ENCODE measurements around the gene MMP21.
A peak's percentile ranks its signal among the peaks of the same experiment; 100 is the strongest.

The MMP21 gene

GRCh38 chr10:125765835-125766234, 9.8 kb downstream of the MMP21 start:
- no peak for DNase-seq (ENCODE audit: low read depth in 2 of 2)

DNA sequence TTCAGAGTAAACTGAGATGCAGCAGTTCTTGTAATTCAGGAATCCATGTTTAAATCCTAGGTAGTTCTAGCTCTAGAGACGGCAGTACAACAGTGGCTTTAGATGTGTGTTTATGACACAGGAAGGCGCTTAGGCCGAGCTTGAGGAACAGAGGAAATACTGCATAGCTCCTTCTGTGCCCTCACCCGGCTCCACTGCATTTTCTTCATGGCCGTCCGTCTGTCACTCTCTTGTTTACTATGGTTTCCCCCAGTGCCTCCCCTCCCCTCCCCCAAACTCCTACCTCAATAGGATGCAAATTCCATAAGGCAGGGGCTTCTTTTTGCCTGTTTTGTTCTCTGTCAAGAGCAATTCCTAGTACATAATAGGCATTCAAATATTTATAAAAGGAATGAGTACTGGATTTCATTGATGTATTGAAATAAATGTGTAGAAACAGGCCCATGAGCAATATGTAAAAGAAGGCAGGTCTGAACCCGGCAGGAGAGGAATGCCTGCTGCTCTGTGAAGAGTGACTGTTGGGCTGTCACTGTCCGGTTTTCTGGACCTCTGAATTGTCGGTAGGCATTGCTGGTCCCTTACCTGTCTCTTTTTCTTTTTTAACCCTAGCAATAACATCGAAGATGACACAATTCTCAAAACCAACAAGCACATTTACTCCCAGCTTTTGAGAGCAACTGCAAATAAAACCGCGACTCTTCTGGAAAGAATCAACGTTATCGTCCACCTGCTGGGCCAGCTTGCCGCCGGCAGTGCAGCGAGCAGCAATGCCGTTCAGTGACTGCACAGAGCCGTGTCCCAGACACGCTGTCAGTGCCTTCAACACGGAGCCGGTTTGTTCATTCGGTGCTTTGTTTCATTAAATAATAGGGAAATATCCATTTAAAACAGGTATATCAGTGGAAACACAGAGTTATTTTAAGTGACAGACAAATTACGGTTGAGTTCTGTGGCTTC, 12.7 kb downstream of the MMP21 start:
- DNase-seq (ENCODE audit: low read depth in 2 of 2), result no peak

DNA sequence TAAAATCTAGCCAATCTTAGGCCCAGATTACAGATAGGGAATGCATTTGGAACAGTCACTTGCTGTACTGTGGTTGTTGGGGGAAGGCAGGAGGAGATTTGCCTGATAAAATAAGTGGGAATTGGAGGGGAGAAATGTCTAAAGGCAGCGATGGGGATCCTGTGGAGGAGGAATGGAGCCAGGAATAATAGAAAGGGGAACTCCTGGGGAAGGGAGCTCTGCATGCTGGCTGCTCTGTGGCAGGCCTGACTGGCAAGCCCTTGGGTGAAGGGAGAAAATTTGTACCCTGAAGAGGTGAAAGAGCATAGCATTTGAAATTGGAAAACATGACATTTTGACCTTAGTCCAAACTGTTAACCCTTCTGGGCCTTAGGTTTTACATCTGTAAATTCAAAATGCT, 13.7 kb downstream of the MMP21 start:
- no peak for DNase-seq (ENCODE audit: low read depth in 2 of 2)

DNA sequence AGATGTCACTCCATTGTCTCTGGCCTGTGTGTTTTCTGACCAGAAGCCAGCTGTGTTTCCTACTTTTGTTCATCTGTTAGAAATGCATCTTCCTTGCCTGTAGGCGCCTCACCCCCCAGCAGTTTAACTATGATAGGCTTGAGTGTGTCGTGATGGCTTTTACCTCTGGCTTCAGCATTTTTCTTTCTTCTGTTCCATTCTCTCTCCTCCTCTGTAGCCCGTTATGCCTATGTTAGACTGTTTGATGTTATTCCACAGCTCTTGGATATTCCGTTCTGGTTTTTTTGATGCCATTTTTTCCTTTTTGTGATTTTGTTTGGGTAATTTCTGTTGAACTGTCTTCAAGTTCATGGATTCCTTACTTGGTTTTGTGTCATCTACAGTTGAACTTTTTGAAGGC, 17.9 kb downstream of the MMP21 start:
- DNase-seq (ENCODE audit: low read depth in 2 of 2), result no peak

DNA sequence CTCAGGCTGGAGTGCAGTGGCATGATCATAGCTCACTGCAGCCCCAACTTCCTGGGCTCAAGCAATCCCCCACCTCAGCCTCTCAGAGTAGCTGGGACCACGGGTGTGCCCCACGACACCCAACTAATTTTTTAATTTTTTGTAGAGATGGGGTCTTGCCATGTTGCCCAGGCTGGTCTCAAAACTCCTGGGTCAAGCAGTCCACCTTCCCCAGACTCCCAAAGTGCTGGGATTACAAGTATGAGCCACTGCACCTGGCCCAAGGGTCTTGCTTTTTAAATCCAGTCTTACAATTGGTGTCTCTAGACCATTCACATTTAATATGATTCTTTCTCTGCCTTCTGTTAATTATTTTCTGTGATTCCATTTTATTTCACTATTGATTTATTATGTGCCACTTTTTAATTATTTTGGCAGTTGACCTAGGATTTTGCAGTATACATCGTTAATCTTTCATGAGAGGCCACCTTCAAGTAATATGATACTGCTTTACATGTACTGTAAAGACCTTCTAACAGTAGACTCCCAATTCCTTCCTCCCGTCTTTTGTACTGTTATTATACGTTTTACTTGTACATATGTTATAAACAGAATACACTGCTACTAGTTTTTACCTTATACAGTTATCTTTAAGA, 18.7 kb downstream of the MMP21 start:
- no peak for DNase-seq (ENCODE audit: low read depth in 2 of 2)

GRCh38 chr10:125756196-125756595, 19.4 kb downstream of the MMP21 start:
- no peak for DNase-seq (ENCODE audit: low read depth in 2 of 2)

GRCh38 chr10:125747417-125747816, 28.2 kb downstream of the MMP21 start:
- DNase-seq (ENCODE audit: low read depth in 2 of 2), result no peak

- no peak for DNase-seq (ENCODE audit: low read depth in 2 of 2)
These were observed 30.7 kb downstream of the MMP21 start for GRCh38 chr10:125744909-125745308.

- no peak for DNase-seq (ENCODE audit: low read depth in 2 of 2)
These were observed 33.2 kb downstream of the MMP21 start for GRCh38 chr10:125742465-125742864.

- no peak for DNase-seq (ENCODE audit: low read depth in 2 of 2)
These were observed 35.5 kb downstream of the MMP21 start for GRCh38 chr10:125739994-125740679.

DNA sequence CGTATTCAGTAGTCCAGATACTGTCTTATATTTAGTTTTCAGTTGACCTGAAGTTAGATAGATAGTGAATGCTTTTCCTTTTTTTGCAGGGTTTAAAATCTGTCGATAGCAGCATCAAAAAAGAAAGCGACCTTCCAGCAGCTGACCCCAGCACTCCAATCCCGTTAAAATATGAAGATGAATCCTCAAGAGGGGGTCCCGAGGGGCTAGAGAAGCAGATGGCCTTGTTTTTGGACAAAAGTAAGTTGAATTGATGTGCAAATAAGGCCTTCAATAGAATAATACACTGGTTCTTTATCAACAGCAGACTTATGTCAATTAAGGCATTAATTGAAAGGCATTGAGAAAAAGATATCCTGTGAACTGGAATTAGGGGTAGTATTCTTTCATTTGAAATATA, 37.4 kb downstream of the MMP21 start:
- DNase-seq (ENCODE audit: low read depth in 2 of 2), result no peak

- DNase-seq (ENCODE audit: low read depth in 2 of 2), result no peak
These were observed 40.8 kb downstream of the MMP21 start for GRCh38 chr10:125734823-125735222.

GRCh38 chr10:125734148-125734547, 41.5 kb downstream of the MMP21 start:
- DNase-seq (ENCODE audit: low read depth in 2 of 2), result no peak

DNA sequence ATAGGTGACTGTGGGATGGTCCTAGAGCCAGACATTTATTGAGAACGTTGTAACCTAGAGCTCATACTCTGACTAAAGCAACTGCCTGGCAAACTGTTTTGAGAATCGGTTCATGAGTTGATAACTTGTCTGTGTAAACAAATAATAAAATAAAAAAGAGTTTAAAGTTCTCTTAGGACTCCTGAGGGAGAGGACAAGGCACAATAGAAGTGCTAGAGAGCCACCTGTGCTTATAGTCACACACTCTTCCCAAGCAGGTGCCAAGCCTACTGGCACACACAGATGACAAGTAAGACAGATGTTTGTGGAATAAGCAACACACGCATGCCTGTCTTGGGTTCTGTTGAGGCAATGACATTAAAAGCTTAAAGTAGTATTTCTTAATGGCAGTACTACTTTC, 48.2 kb downstream of the MMP21 start:
- no peak for DNase-seq (ENCODE audit: low read depth in 2 of 2)

DNA sequence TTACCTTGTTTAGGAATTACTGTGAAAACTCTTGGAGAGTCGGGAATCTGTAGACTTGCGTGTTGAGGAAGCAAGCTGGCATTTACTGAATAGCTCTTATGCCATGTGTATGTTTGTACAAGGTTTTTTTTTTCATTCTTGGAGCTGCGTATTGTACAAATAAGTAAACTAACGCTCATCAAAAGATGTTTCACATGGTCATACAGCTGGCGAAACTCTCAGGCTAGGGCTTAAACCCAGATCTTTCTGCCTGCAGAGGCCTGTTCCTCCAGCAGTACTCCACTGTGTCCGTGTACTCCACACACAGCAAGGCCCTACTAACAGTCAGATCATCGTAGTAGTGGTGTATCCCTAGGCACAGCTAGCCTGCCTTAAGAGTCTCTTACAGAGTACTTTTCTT, 48.7 kb downstream of the MMP21 start:
- DNase-seq (ENCODE audit: low read depth in 2 of 2), result no peak

DNA sequence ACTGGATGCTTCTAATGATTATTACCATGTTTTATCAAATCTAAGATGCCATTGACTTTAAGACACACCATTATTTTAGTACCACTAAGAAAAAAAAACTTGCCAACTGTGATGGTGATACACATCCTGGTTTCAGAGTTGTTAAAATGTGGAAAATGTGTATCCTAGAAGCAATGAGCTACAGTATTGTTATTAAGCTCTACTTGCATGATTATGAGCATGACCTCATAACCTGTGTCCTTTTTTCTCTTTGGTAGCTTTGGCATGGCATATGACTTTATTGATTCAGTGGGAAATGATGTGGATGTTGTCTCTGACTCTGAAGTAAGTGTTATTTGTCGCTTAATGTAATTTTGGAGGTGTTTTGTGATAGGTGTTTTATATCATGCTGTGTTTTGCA, 52.8 kb downstream of the MMP21 start:
- no peak for DNase-seq (ENCODE audit: low read depth in 2 of 2)

DNA sequence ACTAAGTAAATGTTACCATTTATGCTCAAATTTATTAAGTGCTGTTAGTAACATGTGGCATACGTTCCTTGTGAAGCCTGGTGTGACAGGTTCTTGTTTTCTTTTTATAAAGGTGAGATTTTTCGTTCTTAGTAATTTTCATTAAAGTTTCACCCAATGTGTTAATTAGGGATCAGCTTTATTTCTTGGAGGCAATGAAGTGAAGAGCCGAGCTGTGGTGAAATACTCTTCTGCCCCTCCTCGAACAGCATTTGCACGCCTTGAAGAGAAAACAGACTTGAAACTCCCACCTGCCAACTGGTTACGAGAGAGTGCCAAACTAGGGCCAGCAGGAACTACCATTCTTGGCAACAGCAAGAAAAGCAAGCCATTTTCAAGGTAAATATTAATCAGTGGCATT, 54.6 kb downstream of the MMP21 start:
- DNase-seq (ENCODE audit: low read depth in 2 of 2), result no peak

DNA sequence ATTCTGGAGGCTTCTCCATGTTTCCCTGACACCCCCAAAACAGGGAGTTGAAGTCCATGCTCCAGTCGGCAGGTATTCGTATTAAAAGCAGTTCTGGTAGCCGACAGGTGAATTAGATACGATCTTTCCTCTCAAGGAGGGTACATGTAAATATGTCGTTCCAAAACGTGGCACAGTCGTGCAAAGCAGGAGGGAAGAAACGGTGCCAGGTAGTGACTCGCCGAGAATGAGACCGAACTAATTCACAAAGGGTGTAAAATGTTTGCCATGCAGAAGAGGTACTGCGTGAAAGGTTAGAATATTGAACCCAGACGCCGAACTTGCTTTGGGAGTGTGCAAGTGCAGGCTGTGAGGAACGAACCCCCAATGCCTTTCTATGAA, 55.6 kb downstream of the MMP21 start:
- DNase-seq (ENCODE audit: low read depth in 2 of 2), result no peak

DNA sequence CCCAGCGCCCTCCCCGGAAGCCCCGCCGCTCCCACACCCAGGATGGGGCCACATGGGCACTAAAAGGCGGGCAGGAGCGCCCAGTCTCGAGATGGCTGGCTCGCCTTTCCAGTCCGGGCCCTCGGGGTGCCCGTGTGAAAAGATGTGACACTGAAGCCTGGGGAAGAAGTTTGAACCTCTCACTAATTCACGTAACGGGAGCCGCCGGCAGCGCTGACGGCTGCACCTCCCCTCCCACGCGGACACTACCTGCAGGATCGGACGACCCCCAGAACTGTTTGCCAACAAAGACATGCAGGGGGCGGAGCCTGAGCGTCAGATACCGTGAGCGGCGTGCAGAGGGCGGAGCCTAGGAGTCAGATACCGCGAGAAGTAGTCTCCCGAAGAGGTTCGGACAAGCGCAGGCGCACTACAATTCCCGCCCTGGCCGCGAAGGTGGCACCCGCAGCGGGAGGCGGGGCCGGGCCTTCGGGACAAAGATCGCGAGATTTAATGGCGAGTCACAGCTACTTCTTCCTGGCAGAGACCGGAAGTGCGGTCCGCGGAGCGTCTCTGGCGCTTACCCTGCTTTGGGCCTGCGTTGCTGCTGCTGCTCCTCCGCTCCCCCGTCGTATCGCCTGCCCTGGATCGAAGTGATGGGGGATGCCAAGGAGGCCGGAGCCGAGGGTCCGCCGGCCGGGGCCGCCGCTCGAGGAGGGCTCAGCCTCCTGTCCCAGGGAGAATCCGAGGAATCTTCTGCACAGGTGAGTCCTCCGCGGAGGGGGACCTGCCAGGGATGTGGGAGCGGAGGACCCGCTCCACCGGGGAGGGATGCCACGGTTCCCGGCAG, 56.2 kb downstream of the MMP21 start, which contains the start of gene EDRF1:
Gene EDRF1, plus strand, starts transcription at position 537 of the 829 bp plus-strand sequence. Its CDS starts 99 bp downstream, at position 636.
- DNase-seq (ENCODE audit: low read depth in 2 of 2), result peak; percentile 99

Data from stimulated activated CD8-positive, alpha-beta memory T cell treated with anti-CD3 and anti-CD28 coated beads, Interleukin-15, amount 100 ng/mL, for 4 hours (primary cell).